Calu3 (cell line): ENCODE measurements around the gene GDPGP1. TPM values are rescaled to one million over a fixed set of nuclear protein-coding genes. Genes with fewer than 3 reads are reported as not detected.

Source experiments
- BruUV-seq: library from RNA; stranded (reverse); fragments of 400-500 nt; replicated peaks from 2 replicates; lab custom pipeline; 2021; lab: Mats Ljungman, UMichigan
- CTCF ChIA-PET: fragments of 300-600 bp; sonication (Branson Sonifier 250); formaldehyde crosslinking; loops from one replicate; lab custom pipeline; 2022; ENCODE audit warnings: antibody characterized with exemption; lab: Charles Lee
- DNase-seq: peaks from one replicate; pipeline ENCODE4 v3.0.0; 2022
- H3K27ac Mint-ChIP-seq: one replicate; pipeline ENCODE4 v1.8.0; 2022; ENCODE audit warnings: mixed read lengths; ENCODE audit not compliant: unreplicated experiment
- H3K27me3 Mint-ChIP-seq: one replicate; pipeline ENCODE4 v1.8.0; 2022; ENCODE audit warnings: mixed read lengths; ENCODE audit not compliant: unreplicated experiment
- H3K36me3 Mint-ChIP-seq: one replicate; pipeline ENCODE4 v1.8.0; 2022; ENCODE audit warnings: mild to moderate bottlenecking, moderate library complexity, mixed read lengths; ENCODE audit not compliant: insufficient read depth, unreplicated experiment
- H3K4me1 Mint-ChIP-seq: one replicate; pipeline ENCODE4 v1.8.0; 2022; ENCODE audit warnings: mild to moderate bottlenecking, low read depth, mixed read lengths; ENCODE audit not compliant: unreplicated experiment
- H3K4me3 Mint-ChIP-seq: one replicate; pipeline ENCODE4 v1.8.0; 2022; ENCODE audit warnings: mild to moderate bottlenecking, low read depth, moderate library complexity, mixed read lengths; ENCODE audit not compliant: unreplicated experiment
- H3K9me3 Mint-ChIP-seq: one replicate; pipeline ENCODE4 v1.8.0; 2022; ENCODE audit warnings: low read depth, mixed read lengths; ENCODE audit not compliant: unreplicated experiment
- intact Hi-C: fragments of 100-400 bp; cut with micrococcal nuclease; formaldehyde crosslinking; loops from one replicate; pipeline ENCODE4 v1.10.0; 2022; ENCODE audit not compliant: unreplicated experiment
- total RNA-seq: library from RNA; stranded (reverse); gene quantifications from 2 replicates; pipeline ENCODE4 v1.2.3, GENCODE V29; 2022
- TF ChIP-seq, protein P1 (sequence below): fragments of 200-600 bp; IDR thresholded peaks from one replicate; pipeline ENCODE4 v1.8.0; 2022; ENCODE audit warnings: antibody characterized with exemption; ENCODE audit not compliant: unreplicated experiment

The GDPGP1 gene
- total RNA-seq, 1 experiment from 2014 or later: 20.3 TPM

DNA sequence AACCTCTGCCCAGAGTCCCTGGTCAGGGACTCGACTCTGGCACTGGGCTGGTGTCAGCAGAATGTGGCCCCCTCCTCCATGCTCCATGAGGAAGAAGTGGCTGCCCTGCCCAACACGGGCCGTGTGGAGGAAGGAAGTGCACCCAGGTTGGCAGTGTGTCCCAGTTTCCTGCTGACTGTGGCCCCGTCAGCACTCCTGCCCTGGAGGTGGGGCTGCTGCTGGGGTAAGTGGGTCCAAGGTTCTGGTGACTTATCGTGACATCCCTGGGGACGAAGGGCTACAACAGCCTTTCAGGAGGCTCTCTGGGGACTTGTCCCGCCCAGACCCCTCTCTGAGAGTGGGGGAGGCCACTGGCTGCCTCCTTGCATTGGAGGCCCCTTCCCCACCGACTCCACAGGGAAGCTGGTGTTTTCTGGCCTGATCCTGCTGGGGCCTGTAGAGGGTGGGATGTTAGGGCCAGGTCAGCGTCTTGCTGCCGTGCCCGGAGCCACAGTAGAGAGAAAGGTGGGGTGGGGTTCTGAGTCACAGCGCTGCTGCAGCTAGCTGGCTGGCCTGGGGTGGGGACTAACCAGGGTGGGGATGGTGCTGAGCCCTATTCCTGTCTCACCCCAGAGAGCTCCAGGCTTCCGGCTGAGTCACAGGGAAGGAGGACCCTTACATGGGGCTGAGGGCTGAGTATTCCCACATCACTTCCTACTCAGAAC lies 22.4 kb upstream of the GDPGP1 start:
- peak; percentile 91 for DNase-seq
- H3K9me3 Mint-ChIP-seq: no peaks in the 10 kb centered on the region
- peak overlapping the region; percentile 51 for H3K4me3 Mint-ChIP-seq
- no peaks in the 10 kb centered on the region for H3K27me3 Mint-ChIP-seq
- no TSS peak for BruUV-seq
- CTCF ChIA-PET: interaction anchor here (0.9 to 3.3 kb wide), 6 partner anchors 9 to 68 kb away, joined by 3 to 13 read pairs (median 4); partner anchors contain the start of genes CIB1, GDPGP1, SEMA4B and TTLL13
- intact Hi-C loops: loop anchor here (2.0 kb wide), 1 partner anchor 27 kb away; no protein-coding TSS in a partner anchor
- TF ChIP-seq, protein P1, sequence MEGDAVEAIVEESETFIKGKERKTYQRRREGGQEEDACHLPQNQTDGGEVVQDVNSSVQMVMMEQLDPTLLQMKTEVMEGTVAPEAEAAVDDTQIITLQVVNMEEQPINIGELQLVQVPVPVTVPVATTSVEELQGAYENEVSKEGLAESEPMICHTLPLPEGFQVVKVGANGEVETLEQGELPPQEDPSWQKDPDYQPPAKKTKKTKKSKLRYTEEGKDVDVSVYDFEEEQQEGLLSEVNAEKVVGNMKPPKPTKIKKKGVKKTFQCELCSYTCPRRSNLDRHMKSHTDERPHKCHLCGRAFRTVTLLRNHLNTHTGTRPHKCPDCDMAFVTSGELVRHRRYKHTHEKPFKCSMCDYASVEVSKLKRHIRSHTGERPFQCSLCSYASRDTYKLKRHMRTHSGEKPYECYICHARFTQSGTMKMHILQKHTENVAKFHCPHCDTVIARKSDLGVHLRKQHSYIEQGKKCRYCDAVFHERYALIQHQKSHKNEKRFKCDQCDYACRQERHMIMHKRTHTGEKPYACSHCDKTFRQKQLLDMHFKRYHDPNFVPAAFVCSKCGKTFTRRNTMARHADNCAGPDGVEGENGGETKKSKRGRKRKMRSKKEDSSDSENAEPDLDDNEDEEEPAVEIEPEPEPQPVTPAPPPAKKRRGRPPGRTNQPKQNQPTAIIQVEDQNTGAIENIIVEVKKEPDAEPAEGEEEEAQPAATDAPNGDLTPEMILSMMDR: no peak
- H3K36me3 Mint-ChIP-seq: peaks cover 66% of the 10 kb centered on the region
- H3K27ac Mint-ChIP-seq: peak overlapping the region; percentile 88
- peaks cover 53% of the 10 kb centered on the region for H3K4me1 Mint-ChIP-seq

DNA sequence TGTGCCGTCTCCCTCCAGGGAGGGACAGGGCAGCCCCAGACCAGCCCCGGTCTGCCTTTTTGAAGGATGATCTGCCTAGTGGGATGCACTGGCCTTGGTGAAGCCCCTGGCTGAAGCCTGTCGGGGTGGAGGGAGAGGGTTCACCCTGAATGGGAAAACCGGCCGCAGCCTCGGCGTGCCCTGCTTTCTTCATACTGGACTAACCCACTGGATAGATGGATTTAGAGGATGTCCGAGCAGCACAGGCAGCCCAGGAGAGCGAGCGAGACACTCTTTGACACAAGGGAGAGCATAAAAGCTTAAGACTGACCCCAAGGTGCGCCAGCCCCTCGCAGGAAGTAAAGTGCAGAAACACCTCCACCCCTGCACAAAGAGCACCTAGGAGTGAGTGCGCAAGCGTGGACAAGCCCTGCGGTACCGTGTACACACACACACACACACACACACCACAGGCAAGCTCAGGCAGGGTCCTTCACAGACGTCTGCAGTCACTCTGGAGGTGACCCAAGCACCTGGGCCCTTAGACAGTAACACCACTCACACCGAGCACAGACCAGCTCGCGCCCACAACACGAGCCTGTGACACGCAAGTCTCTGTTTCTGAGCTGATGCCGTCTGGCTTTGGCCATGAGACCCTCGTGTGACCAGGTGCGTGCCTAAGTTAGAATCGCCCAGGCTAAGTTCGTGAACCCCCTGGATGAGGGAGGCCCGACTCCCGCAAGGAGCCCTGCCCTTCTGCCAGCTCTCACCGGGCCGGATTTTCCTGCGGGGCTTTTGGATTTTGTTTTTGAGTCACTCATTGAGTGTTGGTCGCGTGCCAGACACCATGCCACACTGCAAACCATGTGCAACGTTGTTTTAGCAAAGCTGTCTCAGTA lies 21.5 kb upstream of the GDPGP1 start:
- H3K27ac Mint-ChIP-seq: peak overlapping the region; percentile 88
- peaks cover 63% of the 10 kb centered on the region for H3K36me3 Mint-ChIP-seq
- TF ChIP-seq, protein P1: no peak
- intact Hi-C loops: loop anchor here (2.0 kb wide), 1 partner anchor 28 kb away; no protein-coding TSS in a partner anchor
- CTCF ChIA-PET: interaction anchor here (0.9 to 3.3 kb wide), 8 partner anchors 8 to 69 kb away, joined by 3 to 13 read pairs (median 4); partner anchors contain the start of genes CIB1, GDPGP1, SEMA4B and TTLL13
- no peaks in the 10 kb centered on the region for H3K27me3 Mint-ChIP-seq
- no peaks in the 10 kb centered on the region for H3K9me3 Mint-ChIP-seq
- peaks cover 53% of the 10 kb centered on the region for H3K4me1 Mint-ChIP-seq
- peak; percentile 82 for DNase-seq
- TSS peak; percentile 42 for BruUV-seq
- peak overlapping the region; percentile 51 for H3K4me3 Mint-ChIP-seq

DNA sequence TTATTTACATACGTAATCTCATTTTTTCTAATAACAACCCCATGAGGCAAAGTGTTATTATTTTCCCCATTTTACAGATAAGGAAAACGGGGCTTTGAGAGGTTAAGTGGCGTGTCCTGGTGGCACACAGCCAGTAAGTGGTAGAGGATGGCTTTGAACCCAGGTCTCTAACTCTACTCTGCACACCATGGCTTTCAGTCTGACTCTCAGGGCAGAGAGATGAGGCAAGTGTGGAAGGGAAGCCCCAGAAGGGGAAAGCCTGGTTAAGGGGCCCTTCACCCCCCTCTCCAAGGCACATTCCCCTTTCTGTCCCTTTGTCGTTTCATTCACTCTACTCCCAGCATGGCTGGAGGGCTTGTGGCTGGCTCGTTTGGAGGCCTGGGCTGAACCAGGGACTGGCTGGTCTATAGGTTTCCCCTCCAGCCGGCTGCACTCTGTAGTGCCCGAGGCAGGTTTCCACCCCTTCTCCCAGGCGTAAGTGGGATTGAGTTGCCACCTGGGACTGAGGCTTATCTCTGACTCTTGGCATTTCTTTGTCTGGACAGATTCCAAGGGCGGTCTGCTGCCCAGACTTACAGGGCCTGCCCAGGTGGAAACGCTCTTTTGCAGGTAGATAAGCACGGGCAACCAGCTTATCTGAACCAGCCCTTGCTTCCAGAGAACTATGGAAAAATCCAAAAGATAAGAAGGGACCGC lies 20.7 kb upstream of the GDPGP1 start:
- Mint-ChIP-seq H3K4me1 (peaks cover 53% of the 10 kb centered on the region), H3K4me3 (peak overlapping the region; percentile 51), H3K9me3 (no peaks in the 10 kb centered on the region), H3K27ac (peak overlapping the region; percentile 88), H3K36me3 (peaks cover 60% of the 10 kb centered on the region), H3K27me3 (no peaks in the 10 kb centered on the region)
- peak; percentile 73 for DNase-seq
- TF ChIP-seq, protein P1: no peak
- no TSS peak for BruUV-seq
- CTCF ChIA-PET: interaction anchor here (0.6 to 3.3 kb wide), 6 partner anchors 12 to 1058 kb away, joined by 3 to 13 read pairs (median 6); partner anchors contain the start of gene SEMA4B
- intact Hi-C loops: loop anchor here (2.0 kb wide), 1 partner anchor 28 kb away; no protein-coding TSS in a partner anchor
